Measurements from ENCODE around the gene AHRR.
"Not testable (repeated sequence)": the region's sequence is repeated elsewhere in the genome, so short reads cannot be mapped to it uniquely, and the experiment has no call there.

AHRR gene

DNA sequence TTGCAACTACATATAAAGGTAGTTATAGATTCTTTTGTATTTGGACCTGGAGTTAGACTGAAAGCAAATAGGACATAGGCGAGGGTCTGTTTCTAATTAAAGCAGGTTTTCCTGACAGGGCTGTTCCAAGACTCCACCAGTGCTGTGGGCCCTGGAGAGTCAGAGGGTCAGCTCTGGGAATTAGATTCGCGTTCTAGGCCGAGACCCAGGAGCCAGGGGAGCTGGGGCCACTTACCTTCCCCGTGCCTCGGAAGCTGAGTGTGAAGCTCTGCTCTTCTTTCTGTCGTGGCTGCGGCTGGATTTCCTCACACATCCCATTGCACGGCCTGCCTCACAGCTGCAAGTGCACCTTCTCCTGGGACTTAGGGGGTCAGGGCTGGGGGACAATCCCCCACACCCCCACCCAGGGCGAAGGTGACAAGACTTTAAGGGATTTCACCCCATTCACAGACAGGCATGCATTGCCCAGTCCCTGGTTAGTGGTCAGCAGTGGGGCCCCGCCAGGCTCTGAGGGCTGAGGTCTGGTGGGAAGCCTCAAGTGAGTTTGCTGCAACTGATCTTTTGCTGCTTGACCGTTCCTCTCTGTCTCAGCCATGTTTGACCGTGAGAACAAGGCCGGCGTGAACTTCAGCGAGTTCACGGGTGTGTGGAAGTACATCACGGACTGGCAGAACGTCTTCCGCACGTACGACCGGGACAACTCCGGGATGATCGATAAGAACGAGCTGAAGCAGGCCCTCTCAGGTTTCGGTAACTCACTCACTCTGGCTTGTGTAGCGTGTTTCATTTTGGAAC lies 15.3 kb upstream of the AHRR start:
- no peak for DNase-seq (ENCODE audit: low spot score)

- DNase-seq (ENCODE audit: low spot score) = no peak
Observed at GRCh38 chr5:307306-307705, 14.2 kb upstream of the AHRR start.

DNA sequence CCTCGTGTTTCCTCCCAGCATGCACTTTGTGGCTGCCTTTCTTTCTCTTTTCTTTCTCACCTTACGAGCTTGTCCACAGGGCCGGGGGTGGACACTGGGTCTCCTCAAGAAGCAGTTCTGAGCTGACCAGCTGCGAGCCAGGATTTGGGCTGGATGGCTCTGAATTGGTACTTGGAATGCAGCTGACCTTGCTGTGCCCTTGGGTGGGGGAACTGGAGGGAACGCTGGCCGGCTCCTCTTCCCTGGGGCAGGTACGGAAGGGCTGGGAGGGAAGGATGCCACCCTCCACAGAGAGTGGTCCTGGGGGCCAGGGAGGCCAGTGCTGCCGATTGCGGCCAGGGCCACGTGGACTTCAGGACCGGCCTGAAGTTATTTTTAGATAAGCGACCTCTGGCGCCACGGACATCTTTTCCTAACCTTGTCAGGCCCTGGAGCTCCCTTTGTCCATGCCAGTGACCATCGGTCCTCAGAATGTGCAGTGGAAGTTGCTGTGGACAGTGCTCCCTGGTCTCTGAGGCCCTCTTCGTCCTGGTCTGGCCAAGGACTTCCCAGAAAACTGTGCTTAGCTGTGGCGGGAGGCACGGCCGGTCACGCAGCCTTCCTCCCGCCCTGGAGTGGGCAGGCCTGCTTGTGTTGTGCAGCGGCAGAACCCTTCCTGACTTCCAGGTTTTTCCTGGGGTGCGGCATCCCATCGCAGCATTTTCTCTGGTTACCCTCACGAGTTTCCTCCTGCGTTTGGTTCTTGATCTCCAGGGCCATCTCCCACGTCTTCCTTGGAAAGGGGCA lies 13.5 kb upstream of the AHRR start:
- DNase-seq (ENCODE audit: low spot score) = no peak

GRCh38 chr5:308672-309271 lies 12.7 kb upstream of the AHRR start:
- peak; percentile 42 for DNase-seq (ENCODE audit: low spot score)

DNA sequence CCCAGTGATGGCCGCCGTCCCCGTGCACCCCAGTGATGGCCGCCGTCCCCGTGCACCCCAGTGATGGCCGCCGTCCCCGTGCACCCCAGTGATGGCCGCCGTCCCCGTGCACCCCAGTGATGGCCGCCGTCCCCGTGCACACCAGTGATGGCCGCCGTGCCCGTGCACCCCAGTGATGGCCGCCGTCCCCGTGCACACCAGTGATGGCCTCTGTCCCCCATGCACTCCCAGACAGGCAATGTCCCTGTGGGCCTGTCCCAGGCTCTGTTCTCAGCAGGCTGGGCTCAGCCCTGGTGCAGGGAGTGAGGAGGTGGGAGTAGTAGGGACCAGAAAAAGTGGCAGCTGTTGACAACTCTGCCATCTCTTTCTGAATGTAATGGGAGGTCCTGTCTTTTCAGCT lies 11.7 kb upstream of the AHRR start:
- DNase-seq (ENCODE audit: low spot score) = not testable (repeated sequence)

DNA sequence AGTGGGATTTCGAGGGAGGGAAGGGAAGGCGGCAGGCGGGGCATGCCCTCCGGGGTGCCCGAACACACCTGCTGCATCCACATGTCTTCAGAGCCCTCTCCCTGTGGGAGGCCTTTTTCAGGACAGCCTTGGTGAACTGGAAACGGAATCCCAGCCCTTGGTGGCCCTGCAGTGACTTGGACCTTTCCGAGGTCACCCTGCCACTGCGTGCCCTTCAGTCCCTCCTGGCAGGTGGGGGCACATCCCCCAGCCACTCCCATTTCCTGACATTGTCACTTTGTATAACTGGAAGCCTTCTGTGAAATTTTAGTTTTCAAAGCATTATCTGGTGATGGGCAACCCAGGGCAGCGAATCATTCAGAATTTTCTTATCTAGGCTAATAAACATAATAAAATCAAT lies 11.0 kb upstream of the AHRR start:
- no peak for DNase-seq (ENCODE audit: low spot score)

DNA sequence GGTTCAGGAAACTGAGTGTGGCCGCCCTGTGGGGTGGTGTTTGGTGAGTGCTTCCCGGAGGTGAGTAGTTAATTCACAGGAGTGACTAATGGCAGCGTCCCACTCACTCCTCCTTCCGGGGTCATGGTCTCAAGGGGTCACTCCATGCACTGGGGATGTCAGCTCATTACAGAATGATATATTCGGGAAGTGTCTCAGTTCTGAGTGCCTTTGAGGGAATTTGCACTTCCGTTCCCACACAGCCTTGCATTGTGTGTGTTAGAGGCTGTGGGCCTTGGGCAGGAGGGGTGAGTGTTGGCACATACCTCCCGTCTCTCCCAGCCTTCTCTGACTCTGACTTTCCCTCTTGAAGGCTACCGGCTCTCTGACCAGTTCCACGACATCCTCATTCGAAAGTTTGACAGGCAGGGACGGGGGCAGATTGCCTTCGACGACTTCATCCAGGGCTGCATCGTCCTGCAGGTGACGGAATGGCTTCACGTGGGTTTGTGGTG lies 10.5 kb upstream of the AHRR start:
- DNase-seq (ENCODE audit: low spot score) = no peak

DNA sequence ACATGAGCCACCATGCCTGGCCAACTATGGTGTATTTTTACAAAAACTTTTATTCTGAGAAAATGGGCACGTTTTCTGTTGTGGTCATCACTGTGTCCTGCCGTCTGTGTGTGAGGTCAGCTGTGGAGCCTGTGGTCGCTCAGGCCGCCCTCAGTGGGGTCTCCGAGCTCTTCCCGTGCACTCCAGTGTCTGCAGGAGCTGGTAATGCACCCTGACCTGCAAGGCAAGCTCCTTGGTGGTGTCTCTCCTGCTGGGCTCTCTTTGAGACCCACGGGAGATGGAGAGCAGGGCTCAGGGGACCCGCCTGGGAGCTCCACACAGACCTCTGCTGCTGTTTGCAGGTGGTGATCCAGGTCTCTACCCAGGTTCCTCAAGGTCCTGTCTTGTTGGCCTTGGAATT lies 9.6 kb upstream of the AHRR start:
- DNase-seq (ENCODE audit: low spot score) = no peak

DNA sequence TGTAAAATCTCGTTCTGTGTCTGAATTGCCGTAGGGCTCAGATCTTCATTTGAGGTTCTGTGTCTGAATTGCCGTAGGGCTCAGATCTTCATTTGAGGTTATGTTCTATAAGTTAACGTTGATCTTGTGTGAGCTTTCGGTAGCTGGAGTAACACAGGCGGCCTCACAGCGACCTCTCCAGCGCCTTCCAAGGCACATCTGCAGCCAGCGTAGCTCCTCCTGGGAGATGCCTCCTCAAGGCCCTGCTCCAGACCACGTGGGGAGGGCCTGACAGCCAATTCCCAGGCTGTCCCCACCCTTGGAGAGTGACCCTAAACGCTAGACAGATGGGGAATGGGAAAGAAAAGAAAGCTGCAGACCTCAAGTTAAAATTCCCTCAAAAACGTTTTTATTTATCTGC lies 8.7 kb upstream of the AHRR start:
- DNase-seq (ENCODE audit: low spot score) = no peak

GRCh38 chr5:313265-313664 lies 8.2 kb upstream of the AHRR start:
- DNase-seq (ENCODE audit: low spot score) = no peak

GRCh38 chr5:313806-314376 lies 7.6 kb upstream of the AHRR start:
- DNase-seq (ENCODE audit: low spot score) = no peak

GRCh38 chr5:314676-315487 lies 6.6 kb upstream of the AHRR start:
- no peak for DNase-seq (ENCODE audit: low spot score)

GRCh38 chr5:315488-316209 lies 5.9 kb upstream of the AHRR start:
- no peak for DNase-seq (ENCODE audit: low spot score)

GRCh38 chr5:316210-317085 lies 5.1 kb upstream of the AHRR start:
- no peak for DNase-seq (ENCODE audit: low spot score)

GRCh38 chr5:317086-317811 lies 4.3 kb upstream of the AHRR start:
- peak; percentile 90 for DNase-seq (ENCODE audit: low spot score)

GRCh38 chr5:318341-318897 lies 3.1 kb upstream of the AHRR start:
- no peak for DNase-seq (ENCODE audit: low spot score)

DNA sequence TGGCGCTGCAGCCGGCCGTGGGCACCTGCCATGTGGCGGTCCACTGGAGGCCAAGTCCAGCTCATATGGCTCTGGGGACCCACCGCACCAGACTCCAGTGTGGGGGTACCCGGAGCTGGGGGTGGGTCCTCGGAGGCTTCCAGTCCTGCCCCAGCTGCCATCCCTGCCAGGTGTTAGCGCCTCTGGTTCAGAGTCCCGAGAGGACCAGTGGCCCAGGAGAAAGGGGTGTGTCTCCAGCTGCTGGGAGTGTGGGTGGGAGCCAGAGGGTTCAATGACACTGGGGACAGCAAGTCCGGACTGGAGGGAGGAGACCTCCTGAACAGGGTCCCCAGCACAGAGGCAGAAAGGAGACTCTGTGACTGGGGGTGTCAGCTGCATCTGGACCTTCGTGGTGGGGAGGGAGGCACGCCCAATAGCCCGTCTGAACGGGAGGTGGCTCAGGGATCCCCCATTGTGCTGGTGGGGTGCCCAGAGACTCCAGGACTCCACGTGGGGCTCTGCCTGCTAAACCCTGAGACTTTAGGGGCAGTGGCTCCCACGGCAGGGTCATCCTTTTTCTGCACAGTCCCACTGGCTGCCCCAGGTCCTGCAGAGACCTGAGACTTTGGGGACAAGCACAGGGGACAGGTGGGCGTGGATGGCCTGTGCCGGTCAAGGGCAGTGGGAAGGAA lies 2.4 kb upstream of the AHRR start:
- DNase-seq (ENCODE audit: low spot score) = no peak

- no peak for DNase-seq (ENCODE audit: low spot score)
Observed at GRCh38 chr5:320524-321229, 837 bp upstream of the AHRR start.
